Small intestine (tissue), 7 donors: ENCODE measurements around the gene ERH. TPM values are rescaled to one million over a fixed set of nuclear protein-coding genes. Genes with fewer than 3 reads are reported as not detected.
A peak's percentile ranks its signal among the peaks of the same experiment; 100 is the strongest.

ENCODE experiments used
- DNase-seq, 2 donors: peaks; one replicate each; pipeline versions ENCODE4 v3.0.0 to v3.0.0-alpha.2; 2013
- FAIRE-seq: peaks from 2 replicates; lab custom pipeline; 2012; peaks lifted over from hg19 to GRCh38; lab: Jason Lieb, UNC
- H3K27ac ChIP-seq, 3 donors: one replicate each; pipeline ENCODE4 v1.5.1; 2013; ENCODE audit warnings: low read length in 2 of 3, mild to moderate bottlenecking in 2 of 3, control low read depth in 1 of 3, inconsistent platforms in 1 of 3, low read depth in 1 of 3, moderate library complexity in 1 of 3
- H3K27me3 ChIP-seq, 3 donors: one replicate each; pipeline ENCODE4 v1.6.1; 2013; ENCODE audit warnings: low read length in 3 of 3, inconsistent platforms in 1 of 3; ENCODE audit not compliant: control insufficient read depth in 3 of 3, insufficient read depth in 3 of 3
- H3K36me3 ChIP-seq, 3 donors: one replicate each; pipeline ENCODE4 v1.6.1; 2013; ENCODE audit warnings: low read length in 3 of 3, inconsistent platforms in 1 of 3, low read depth in 1 of 3, mild to moderate bottlenecking in 1 of 3, moderate library complexity in 1 of 3; ENCODE audit not compliant: control insufficient read depth in 3 of 3, insufficient read depth in 2 of 3
- H3K4me1 ChIP-seq, 3 donors: one replicate each; pipeline ENCODE4 v1.6.1; 2013; ENCODE audit warnings: low read length in 2 of 3, inconsistent platforms in 1 of 3, low read depth in 1 of 3, mild to moderate bottlenecking in 1 of 3, moderate library complexity in 1 of 3; ENCODE audit not compliant: control insufficient read depth in 3 of 3, insufficient read depth in 2 of 3
- H3K4me3 ChIP-seq, 3 donors: one replicate each; pipeline ENCODE4 v1.5.1; 2013; ENCODE audit warnings: low read length in 3 of 3, control low read depth in 1 of 3, inconsistent platforms in 1 of 3, low read depth in 1 of 3, mild to moderate bottlenecking in 1 of 3, moderate library complexity in 1 of 3
- H3K9me3 ChIP-seq, 2 donors: one replicate each; pipeline ENCODE4 v1.6.1; 2013; ENCODE audit warnings: low read depth in 1 of 2, low read length in 1 of 2; ENCODE audit not compliant: control insufficient read depth in 2 of 2, insufficient read depth in 1 of 2
- WGBS, 3 donors: extraction: QIAGEN DNeasy Blood & Tissue Kit; methylation state at CpG; one replicate each; pipeline ENCODE4 v1.1.7; 2013; 5-methylcytosine and 5-hydroxymethylcytosine counted together
- polyA plus RNA-seq, 4 donors: library from polyadenylated mRNA; stranded (reverse) in 3 of 4; unstranded in 1 of 4; fragments of 200-250 nt in 3 of 4; fragments of 120-200 nt in 1 of 4; gene quantifications; one replicate each; pipeline versions ENCODE4 v1.2.1 to v1.2.3, GENCODE V29; 2013
- donor health status: healthy with polysubstance abuse.
- donor health status: control.
- donor health status: control.
- donor health status: Bipolar disorder and iron deficiency.
- donor health status: healthy.

ERH gene
- polyA plus RNA-seq, 4 donors, result 131 to 207 (median 141) TPM

DNA sequence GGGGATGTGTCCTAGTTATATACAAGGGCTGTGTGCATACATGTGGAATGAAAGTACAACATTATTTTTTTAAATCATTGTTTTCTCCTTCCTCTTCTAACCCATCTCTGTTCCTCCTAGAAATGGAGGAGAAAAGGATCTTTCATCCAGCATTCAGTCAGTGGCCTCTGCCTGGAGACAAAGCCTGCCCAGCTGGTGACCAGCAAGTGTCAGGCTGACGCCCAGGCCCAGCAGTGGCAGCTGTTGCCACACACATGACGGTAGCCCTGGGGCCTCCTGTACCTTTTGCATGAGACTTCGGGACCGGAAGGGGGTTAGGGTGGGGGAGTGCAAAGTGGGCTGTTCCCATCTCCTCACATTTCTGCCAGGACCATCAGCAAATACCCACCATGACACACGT, 46.2 kb downstream of the ERH start:
- Histone ChIP-seq H3K27me3 (no peaks in the 10 kb centered on the region), H3K27ac (no peak overlapping the region)
- 85 to 90% (median 89%) methylated on average over 5 of the region's 5 CpGs for WGBS, 3 donors

DNA sequence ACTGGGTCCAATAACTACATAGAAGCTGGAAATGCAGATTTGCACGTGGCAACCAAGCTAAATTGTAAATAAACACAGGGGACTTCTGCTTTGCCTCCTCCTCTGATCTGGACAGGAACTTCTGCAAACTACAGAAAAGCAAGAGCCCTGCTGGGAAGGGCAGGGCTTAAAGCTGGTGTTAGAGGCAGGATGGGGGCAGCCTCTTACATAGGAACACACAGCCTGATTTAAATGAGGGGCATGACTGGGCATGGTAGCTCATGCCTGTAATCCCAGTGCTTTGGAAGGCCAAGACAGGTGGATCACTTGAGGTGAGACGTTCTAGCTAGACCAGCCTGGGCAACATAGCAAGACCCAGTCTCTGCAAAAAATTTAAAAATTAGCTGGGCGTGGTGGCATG, 46.7 kb downstream of the ERH start:
- WGBS, 3 donors, result 67 to 69% (median 68%) methylated on average over 3 of the region's 3 CpGs
- FAIRE-seq (no peak), DNase-seq (no peak)
- peaks cover 0 to 16% (median 0%) of the 10 kb centered on the region in 3 donors for H3K36me3 ChIP-seq
- H3K4me1 ChIP-seq, result peaks cover 0 to 8% (median 3%) of the 10 kb centered on the region in 3 donors
- H3K27me3 ChIP-seq, result no peaks in the 10 kb centered on the region
- no peaks in the 10 kb centered on the region for H3K9me3 ChIP-seq
- H3K27ac ChIP-seq, result no peak overlapping the region
- no peak overlapping the region for H3K4me3 ChIP-seq

More for the DNA sequence above, 46.2 kb downstream of the ERH start:
- no peaks in the 10 kb centered on the region for H3K9me3 ChIP-seq
- peaks cover 0 to 16% (median 0%) of the 10 kb centered on the region in 3 donors for H3K36me3 ChIP-seq
- peaks cover 0 to 8% (median 3%) of the 10 kb centered on the region in 3 donors for H3K4me1 ChIP-seq
- FAIRE-seq (no peak), DNase-seq (no peak)
- H3K4me3 ChIP-seq, result no peak overlapping the region

DNA sequence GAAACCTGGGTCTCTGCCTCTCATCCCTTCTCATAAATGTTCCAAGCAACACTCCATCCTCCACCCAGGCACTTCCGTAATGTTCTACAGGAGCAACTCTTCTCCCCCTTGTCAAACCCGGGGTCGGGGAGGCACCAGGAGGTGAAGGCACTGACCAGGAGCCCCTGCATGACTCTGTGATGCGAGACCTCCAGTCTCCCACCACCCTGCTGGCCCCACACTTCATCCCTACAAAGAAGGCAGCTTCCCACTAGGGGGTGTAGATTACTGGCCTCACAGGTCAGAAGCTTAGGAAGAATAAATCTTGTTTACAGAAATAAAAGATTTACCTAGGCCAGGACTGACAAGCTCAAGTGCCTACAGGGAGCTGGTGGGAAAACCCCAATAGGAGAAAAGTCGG, 47.2 kb downstream of the ERH start:
- H3K36me3 ChIP-seq, result peaks cover 0 to 16% (median 0%) of the 10 kb centered on the region in 3 donors
- H3K4me1 ChIP-seq, result peaks cover 0 to 8% (median 3%) of the 10 kb centered on the region in 3 donors
- no peaks in the 10 kb centered on the region for H3K27me3 ChIP-seq
- H3K9me3 ChIP-seq, result no peaks in the 10 kb centered on the region
- FAIRE-seq (no peak), DNase-seq (no peak)
- H3K27ac ChIP-seq, result no peak overlapping the region
- WGBS, 3 donors, result 83 to 88% (median 85%) methylated on average over 5 of the region's 5 CpGs
- no peak overlapping the region for H3K4me3 ChIP-seq

DNA sequence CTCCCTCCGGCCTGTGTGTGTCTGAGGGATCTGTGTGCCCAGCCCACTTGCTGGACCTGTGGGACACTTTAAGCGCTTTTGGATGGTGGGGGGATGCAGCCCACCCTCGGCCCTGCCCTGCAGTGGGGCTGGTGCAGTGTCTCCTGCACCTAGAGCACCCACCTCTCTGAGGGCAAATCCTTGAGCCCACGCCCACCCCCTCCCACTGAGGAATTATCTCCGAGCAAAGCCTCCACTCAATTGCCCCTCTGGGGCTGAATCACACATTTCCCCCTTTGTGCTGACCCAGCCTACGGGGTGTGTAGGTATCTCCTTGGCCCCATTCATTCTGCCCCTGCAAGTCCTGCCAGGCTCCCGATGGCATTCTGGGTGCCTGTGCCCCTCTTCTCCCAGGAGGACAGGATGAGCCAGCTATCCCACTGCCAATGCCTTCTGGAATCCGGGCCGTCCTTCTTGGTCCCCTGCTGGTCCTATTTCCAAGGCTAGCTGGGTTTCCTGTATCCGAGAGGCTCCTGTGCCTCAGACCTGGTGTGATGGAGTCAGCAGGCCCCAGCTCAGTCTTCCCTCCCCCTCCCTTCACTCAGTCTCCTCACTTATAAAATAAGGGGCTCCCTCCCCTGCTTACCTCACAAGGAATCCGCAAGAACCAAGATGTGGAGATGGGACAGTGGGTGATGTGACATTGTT, 48.9 kb downstream of the ERH start:
- H3K27me3 ChIP-seq, result no peaks in the 10 kb centered on the region
- H3K36me3 ChIP-seq, result peaks cover 0 to 16% (median 0%) of the 10 kb centered on the region in 3 donors
- no peak overlapping the region for H3K4me3 ChIP-seq
- WGBS, 3 donors, result 88 to 89% (median 89%) methylated on average over 11 of the region's 11 CpGs
- H3K27ac ChIP-seq, result no peak overlapping the region
- DNase-seq (no peak), FAIRE-seq (no peak)
- H3K4me1 ChIP-seq, result peaks cover 0 to 3% (median 3%) of the 10 kb centered on the region in 3 donors
- H3K9me3 ChIP-seq, result no peaks in the 10 kb centered on the region

DNA sequence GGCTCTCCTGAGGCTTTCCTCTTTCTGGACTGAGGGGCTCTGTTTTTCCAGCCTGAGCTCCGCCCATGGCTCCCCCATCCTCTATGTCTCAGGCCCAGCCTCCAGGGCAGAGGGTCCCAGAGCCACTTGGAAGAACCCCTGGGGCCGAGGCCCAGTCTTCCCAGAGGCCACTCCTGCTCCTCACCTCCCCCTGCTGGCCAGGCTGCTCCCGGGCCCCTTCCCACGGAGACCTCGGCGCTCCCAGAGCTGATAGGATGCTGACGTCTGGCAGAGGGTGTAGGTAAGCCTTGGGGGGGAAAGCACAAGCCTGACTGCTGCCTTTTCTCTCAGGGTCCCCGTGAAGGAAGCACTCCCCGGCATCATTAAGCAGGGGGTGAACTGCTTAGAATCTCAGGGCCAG, 51.4 kb downstream of the ERH start:
- H3K4me1 ChIP-seq, result no peaks in the 10 kb centered on the region
- peaks cover 0 to 8% (median 0%) of the 10 kb centered on the region in 3 donors for H3K36me3 ChIP-seq
- H3K4me3 ChIP-seq, result no peak overlapping the region
- DNase-seq (peak; percentile 41 to 50), FAIRE-seq (no peak)
- 35 to 39% (median 39%) methylated on average over 9 of the region's 9 CpGs for WGBS, 3 donors
- H3K27ac ChIP-seq, result no peak overlapping the region
- no peaks in the 10 kb centered on the region for H3K9me3 ChIP-seq
- H3K27me3 ChIP-seq, result no peaks in the 10 kb centered on the region

DNA sequence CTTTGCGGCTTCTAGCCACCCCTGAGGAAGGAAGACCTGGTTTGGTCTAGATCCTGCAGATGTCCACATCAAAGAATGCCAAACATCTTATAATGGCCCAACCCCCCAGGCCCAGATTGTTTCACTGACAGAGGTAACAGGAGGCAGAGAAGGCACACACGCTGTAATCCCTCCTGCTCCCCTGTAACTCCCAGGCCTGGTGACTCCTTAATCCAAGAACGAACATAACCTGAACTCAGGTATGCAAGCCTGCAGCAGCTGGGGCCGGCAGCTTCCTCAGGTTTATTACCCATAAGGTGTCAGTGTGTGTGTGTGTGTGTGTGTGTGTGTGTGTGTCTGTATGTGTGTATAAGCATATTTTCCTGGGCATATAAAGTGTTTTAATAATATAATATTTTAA, 52.7 kb downstream of the ERH start:
- FAIRE-seq, result no peak
- peaks cover 0 to 11% (median 0%) of the 10 kb centered on the region in 3 donors for H3K36me3 ChIP-seq
- no peaks in the 10 kb centered on the region for H3K9me3 ChIP-seq
- H3K4me1 ChIP-seq, result no peaks in the 10 kb centered on the region
- no peaks in the 10 kb centered on the region for H3K27me3 ChIP-seq
- no peak overlapping the region for H3K4me3 ChIP-seq
- WGBS, 3 donors, result 27 to 52% (median 45%) methylated on average over 4 of the region's 4 CpGs
- no peak overlapping the region for H3K27ac ChIP-seq
- DNase-seq, result peak; percentile 19 to 48

DNA sequence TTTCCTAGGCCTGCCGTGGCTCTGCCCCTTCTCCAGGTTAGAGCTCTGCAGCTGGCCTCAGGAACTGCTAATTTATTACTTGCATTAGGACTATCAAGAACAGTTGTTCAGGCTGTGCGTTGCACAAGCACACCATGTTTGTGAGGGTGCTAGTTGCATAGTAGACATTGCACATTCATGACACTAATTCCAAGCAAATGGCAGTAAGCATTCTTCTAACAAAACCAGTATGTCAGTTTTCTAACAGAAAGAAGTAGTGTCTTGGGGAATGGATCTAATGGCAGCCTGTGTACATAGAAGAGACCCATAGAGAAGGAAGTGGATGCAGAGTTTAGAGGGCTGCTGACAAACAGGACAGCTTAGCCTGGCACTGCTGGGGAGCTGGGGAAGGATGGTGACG, 53.9 kb downstream of the ERH start:
- no peak overlapping the region for H3K4me3 ChIP-seq
- H3K36me3 ChIP-seq, result peaks cover 0 to 11% (median 0%) of the 10 kb centered on the region in 3 donors
- no peaks in the 10 kb centered on the region for H3K4me1 ChIP-seq
- WGBS, 3 donors, result 70 to 88% (median 81%) methylated on average over 3 of the region's 3 CpGs
- H3K9me3 ChIP-seq, result no peaks in the 10 kb centered on the region
- H3K27me3 ChIP-seq, result no peaks in the 10 kb centered on the region
- no peak overlapping the region for H3K27ac ChIP-seq
- DNase-seq (no peak), FAIRE-seq (no peak)

DNA sequence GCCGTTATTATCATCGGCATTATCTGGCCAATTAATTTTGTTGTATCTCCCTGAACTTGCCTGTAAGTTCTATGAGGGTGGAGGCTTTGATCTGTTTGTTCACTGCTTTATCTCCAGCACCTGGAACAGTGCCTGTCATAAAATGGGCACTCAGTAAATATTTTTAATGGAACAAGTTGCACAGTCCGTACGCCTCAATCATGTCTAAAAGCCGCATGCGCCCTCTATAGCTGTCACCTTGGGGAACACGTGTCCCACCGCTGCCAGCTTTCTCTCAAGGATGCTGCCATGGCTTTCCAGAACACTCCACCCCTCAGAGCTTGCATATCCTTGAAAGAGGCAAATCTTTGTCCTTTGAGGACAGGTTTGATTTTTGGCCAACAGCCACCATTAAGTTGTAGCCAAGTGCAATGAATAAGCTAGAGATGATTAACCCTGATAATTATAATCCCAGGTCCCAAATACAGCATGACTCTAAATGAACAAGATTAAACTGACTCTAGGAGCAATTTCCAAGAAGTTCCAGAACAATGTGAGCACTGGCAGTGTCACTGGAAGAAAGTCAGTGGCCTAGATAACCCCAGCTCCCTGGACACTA, 55.1 kb downstream of the ERH start:
- H3K36me3 ChIP-seq, result peaks cover 0 to 17% (median 0%) of the 10 kb centered on the region in 3 donors
- 12 to 55% (median 24%) methylated on average over 8 of the region's 8 CpGs for WGBS, 3 donors
- FAIRE-seq, result no peak

More for the DNA sequence above, 55.1 kb downstream of the ERH start:
- H3K9me3 ChIP-seq, result no peaks in the 10 kb centered on the region
- no peaks in the 10 kb centered on the region for H3K4me1 ChIP-seq
- no peaks in the 10 kb centered on the region for H3K27me3 ChIP-seq
- no peak overlapping the region for H3K4me3 ChIP-seq
- peak; percentile 33 to 84 for DNase-seq
- no peak overlapping the region for H3K27ac ChIP-seq
